ENCODE measurements around the gene UIMC1. TPM values are rescaled to one million over a fixed set of nuclear protein-coding genes. Genes with fewer than 3 reads are reported as not detected.

Gene UIMC1
- total and polyA plus RNA-seq, 2 of the 4 experiments (the other 2 are of a cell fraction), result 19.5 to 27.6 TPM

- in situ Hi-C loops (cut with MboI; ENCODE audit: low sequenced_read_pairs), result no loop called here
- Histone ChIP-seq H3K4me1 (ENCODE audit: control insufficient read depth, insufficient read depth, low read length) (no peaks in the 10 kb centered on the region), H2BK120ac (ENCODE audit: low read depth, low read length) (no peak overlapping the region), H3K9me3 (ENCODE audit: control insufficient read depth, insufficient read depth, low read length) (no peaks in the 10 kb centered on the region), H4K20me1 (ENCODE audit: insufficient read depth, low read length) (no peaks in the 10 kb centered on the region), H2BK5ac (ENCODE audit: low read depth, low read length, poor library complexity, severe bottlenecking) (no peak overlapping the region), H3K79me1 (ENCODE audit: low read depth in 1 of 2, low read length in 2 of 2) (no peaks in the 10 kb centered on the region), H2AFZ (replicated peaks; ENCODE audit: low read length, poor library complexity) (no peak overlapping the region), H3K4ac (ENCODE audit: low read depth, low read length) (no peak overlapping the region), H3K14ac (replicated peaks; ENCODE audit: low read depth, low read length) (no peak overlapping the region), H3K4me3 (ENCODE audit: insufficient read depth, low read depth, low read length) (no peak overlapping the region), H3K4me2 (ENCODE audit: low read depth, low read length) (no peak overlapping the region), H3K56ac (ENCODE audit: extremely low read depth, insufficient read depth, low read length) (no peak overlapping the region), H2BK20ac (ENCODE audit: low read depth, low read length) (no peak overlapping the region), H3K23ac (ENCODE audit: low read depth, low read length) (no peak overlapping the region), H3K36me3 (ENCODE audit: control insufficient read depth, insufficient read depth, low read length) (peaks cover 26% of the 10 kb centered on the region), H4K91ac (ENCODE audit: insufficient read depth, low read depth, low read length) (no peak overlapping the region), H4K5ac (ENCODE audit: low read depth, low read length) (no peak overlapping the region), H2AK5ac (ENCODE audit: low read depth, low read length) (no peak overlapping the region), H2BK15ac (ENCODE audit: low read depth, low read length) (no peak overlapping the region), H3K9ac (ENCODE audit: low read depth, low read length) (no peak overlapping the region), H2AK9ac (replicated peaks; ENCODE audit: low read depth, low read length, poor library complexity) (no peak overlapping the region), H3K27ac (ENCODE audit: insufficient read depth, low read length) (no peak overlapping the region), H3K27me3 (ENCODE audit: control insufficient read depth, insufficient read depth, low read length) (peaks cover 4% of the 10 kb centered on the region), H3K9me1 (ENCODE audit: insufficient read depth, low read length) (peaks cover 10% of the 10 kb centered on the region), H4K8ac (ENCODE audit: low read depth in 2 of 2, low read length in 2 of 2) (no peak overlapping the region), H3K18ac (ENCODE audit: low read depth, low read length) (no peak overlapping the region)
- no peak for TF ChIP-seq CHD1 (IDR thresholded peaks at IDR 0.05; ENCODE audit: low read depth, low read length)
- no peak for TF ChIP-seq POLR2A (IDR thresholded peaks at IDR 0.05; ENCODE audit: low read depth, low read length)
- no peak for TF ChIP-seq USF2 (IDR thresholded peaks at IDR 0.05; ENCODE audit: low read depth, low read length)
- no peak for TF ChIP-seq FOS (IDR thresholded peaks at IDR 0.05; ENCODE audit: low read depth, low read length)
- TF ChIP-seq RCOR1 (IDR thresholded peaks at IDR 0.05; ENCODE audit: insufficient replicate concordance, low read length), result no peak
- no peak for TF ChIP-seq CTCF (conservative IDR thresholded peaks at IDR 0.05; ENCODE audit: low read depth, low read length)
- no peak for TF ChIP-seq RAD21 (IDR thresholded peaks at IDR 0.05; ENCODE audit: low read length)
- no peak for TF ChIP-seq CEBPB (IDR thresholded peaks at IDR 0.05; ENCODE audit: low read depth, low read length)
- TF ChIP-seq MAZ (IDR thresholded peaks at IDR 0.05; ENCODE audit: borderline replicate concordance, low read depth, low read length), result no peak
- TF ChIP-seq SMC3 (IDR thresholded peaks at IDR 0.05; ENCODE audit: low read depth, low read length), result no peak
- TF ChIP-seq BHLHE40 (IDR thresholded peaks at IDR 0.05; ENCODE audit: low read depth, low read length), result no peak
- TF ChIP-seq RFX5 (IDR thresholded peaks at IDR 0.05; ENCODE audit: low read depth, low read length), result no peak
- TF ChIP-seq MXI1 (IDR thresholded peaks at IDR 0.05; ENCODE audit: borderline replicate concordance, low read depth, low read length), result no peak
- TF ChIP-seq NFE2L2 (IDR thresholded peaks at IDR 0.05; ENCODE audit: low read depth, low read length), result no peak
- no peak for ATAC-seq (ENCODE audit: low read depth)
- intact Hi-C loops (cut with micrococcal nuclease), result no loop called here
- 95% methylated on average over 4 of the region's 12 CpGs; no CpG with 5 or more reads in 1 of the 2 experiments for WGBS, 2 experiments (ENCODE audit: extremely low coverage in 2 of 2, insufficient read length in 1 of 2)
- ChIA-PET POLR2A (ENCODE audit: unreplicated experiment) (no interaction called here), CTCF (interaction anchor here (0.6 kb wide), 1 partner anchor 98 kb away, joined by 3 read pairs; no protein-coding TSS in a partner anchor)
- peak; percentile 15 for DNase-seq
- dilution Hi-C loops (cut with HindIII; ENCODE audit: low sequenced_read_pairs, unreplicated experiment), result no loop called here
- no TSS peak for BruUV-seq (replicated peaks)
Observed at GRCh38 chr5:176901260-176902101, 105.1 kb downstream of the UIMC1 start.

Data from IMR-90 (cell line).